B cell (primary cell): Measurements from ENCODE around the gene OTOGL.

Experiments
- CTCF ChIP-seq: fragments of 200-600 bp; IDR thresholded peaks from one replicate; pipeline ENCODE4 v1.8.0; 2022; ENCODE audit warnings: antibody characterized with exemption, mild to moderate bottlenecking
- EZH2 ChIP-seq: IDR thresholded peaks from 2 replicates; pipeline ENCODE4 v1.6.1; 2012; ENCODE audit warnings: borderline replicate concordance, low read depth, mild to moderate bottlenecking, moderate library complexity, low read length; ENCODE audit not compliant: insufficient read depth, poor library complexity, severe bottlenecking

DNA sequence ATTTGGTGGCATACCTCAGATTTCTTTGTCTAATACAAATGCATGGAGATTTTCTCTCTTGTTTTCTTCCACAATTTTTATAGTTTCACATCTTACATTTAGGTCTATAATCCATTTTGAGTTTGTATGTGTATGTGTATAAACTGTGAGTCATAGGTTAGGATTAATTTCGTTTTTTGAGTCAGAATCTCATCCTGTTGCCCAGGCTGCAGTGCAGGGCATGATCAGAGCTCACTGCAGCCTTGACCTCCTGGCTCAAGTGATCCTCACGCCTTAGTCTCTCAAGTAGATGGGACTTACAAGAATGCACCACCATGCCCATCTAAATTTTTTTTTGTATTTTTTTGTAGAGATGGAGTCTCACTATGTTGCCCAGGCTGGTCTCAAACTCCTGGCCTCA lies 71.6 kb downstream of the OTOGL start:
- TF ChIP-seq CTCF (no peak), EZH2 (no peak)
